HepG2 (cell line): ENCODE results near the gene RER1. TPM values are rescaled to one million over a fixed set of nuclear protein-coding genes. Genes with fewer than 3 reads are reported as not detected.

Source experiments
- ATAC-seq: fragments of 200-7000 bp; cut with Tn5 transposase; 3 replicates; pipeline ENCODE4 v1.9.1; 2020; ENCODE audit warnings: mild to moderate bottlenecking, moderate library complexity
- BruUV-seq: library from RNA; stranded (reverse); fragments of 400-500 nt; replicated peaks from 2 replicates; lab custom pipeline; 2021; lab: Mats Ljungman, UMichigan
- CTCF ChIA-PET: fragments of 300-600 bp; formaldehyde crosslinking; extraction: SDS; loops from one replicate; lab custom pipeline; 2021; ENCODE audit warnings: low total read pairs, inconsistent platforms, low intra/inter-chr PET ratio; lab: Yijun Ruan, JAX
- POLR2A ChIA-PET: fragments of 350-600 bp; sonication (Branson Sonifier 250); formaldehyde crosslinking; loops from one replicate; lab custom pipeline; 2020; ENCODE audit warnings: antibody characterized with exemption, inconsistent platforms; lab: Yijun Ruan, JAX
- DNase-seq: peaks from one replicate; pipeline ENCODE4 v3.0.0-alpha.2; 2015; ENCODE audit warnings: low spot score
- FAIRE-seq: peaks from 3 replicates; lab custom pipeline; 2011; peaks lifted over from hg19 to GRCh38; lab: Jason Lieb, UNC
- H2AFZ ChIP-seq: one replicate; pipeline ENCODE4 v1.6.1; 2011; ENCODE audit warnings: low read length, inconsistent platforms
- H3K27ac ChIP-seq: fragments of 300-600 bp; 3 replicates; pipeline ENCODE4 v1.8.0; 2011; ENCODE audit warnings: mixed run types, mild to moderate bottlenecking, mixed read lengths, low read length, inconsistent platforms; ENCODE audit not compliant: insufficient read depth; ENCODE audit errors: extremely low read length
- H3K27me3 ChIP-seq, 2 experiments: fragments of 200-600 bp in 1 of 2; 2 replicates in 1 of 2; 3 replicates in 1 of 2; pipeline versions ENCODE4 v1.6.0 to v1.8.0; 2011; ENCODE audit warnings: low read length in 2 of 2, mild to moderate bottlenecking in 2 of 2, moderate library complexity in 2 of 2, inconsistent platforms in 1 of 2; ENCODE audit not compliant: insufficient read depth in 2 of 2, control insufficient read depth in 1 of 2
- H3K36me3 ChIP-seq, 2 experiments: fragments of 200-600 bp in 1 of 2; replicated peaks in 1 of 2; 2 replicates in 1 of 2; 3 replicates in 1 of 2; pipeline versions ENCODE4 v1.5.1 to v1.8.0; 2011; ENCODE audit warnings: low read length in 2 of 2, inconsistent platforms in 1 of 2; ENCODE audit not compliant: insufficient read depth in 2 of 2, control insufficient read depth in 1 of 2
- H3K4me1 ChIP-seq: 2 replicates; pipeline ENCODE4 v1.5.1; 2012; ENCODE audit warnings: low read length, inconsistent platforms; ENCODE audit not compliant: insufficient read depth
- H3K4me2 ChIP-seq: 2 replicates; pipeline ENCODE4 v1.6.0; 2011; ENCODE audit warnings: low read depth, low read length, inconsistent platforms
- H3K4me3 ChIP-seq, 3 experiments: fragments of 200-600 bp in 1 of 3; sonication (generic), shearing (Covaris generic) in 1 of 3; replicated peaks in 1 of 3; 2 replicates each; pipeline ENCODE4 v1.5.1; 2011 to 2016; ENCODE audit warnings: low read length in 3 of 3, inconsistent platforms in 2 of 3, low read depth in 2 of 3, mild to moderate bottlenecking in 2 of 3, control low read depth in 1 of 3, mixed read lengths in 1 of 3; ENCODE audit not compliant: insufficient read depth in 1 of 3
- H3K79me2 ChIP-seq: one replicate; pipeline ENCODE4 v1.6.1; 2011; ENCODE audit warnings: low read length, inconsistent platforms; ENCODE audit not compliant: insufficient read depth
- H3K9ac ChIP-seq: 2 replicates; pipeline ENCODE4 v1.6.0; 2011; ENCODE audit warnings: mild to moderate bottlenecking, low read depth, low read length, inconsistent platforms; ENCODE audit not compliant: insufficient read depth
- H3K9me3 ChIP-seq: 2 replicates; pipeline ENCODE4 v1.5.1; 2012; ENCODE audit warnings: mild to moderate bottlenecking, low read length
- H4K20me1 ChIP-seq: 2 replicates; pipeline ENCODE4 v1.6.0; 2011; ENCODE audit warnings: inconsistent platforms, mild to moderate bottlenecking, low read length, moderate library complexity; ENCODE audit not compliant: insufficient read depth
- GATAD2A ChIP-seq: IDR thresholded peaks from 2 replicates; pipeline ENCODE4 v1.6.1; 2016
- IRX3 ChIP-seq: sonication (generic); formaldehyde crosslinking; IDR thresholded peaks from 2 replicates; pipeline ENCODE4 v1.8.1; 2023; ENCODE audit warnings: mild to moderate bottlenecking, low read depth, missing genetic modification reagents, borderline replicate concordance
- KDM1A ChIP-seq: IDR thresholded peaks from 2 replicates; pipeline ENCODE4 v1.6.1; 2016; ENCODE audit warnings: missing compliant biosample characterization
- KLF16 ChIP-seq, 2 experiments: sonication (generic) in 1 of 2; formaldehyde crosslinking in 1 of 2; IDR thresholded peaks; 2 replicates each; pipeline versions ENCODE4 v1.6.1 to v1.8.0; 2016 to 2023; ENCODE audit warnings: missing genetic modification reagents in 2 of 2, missing compliant biosample characterization in 1 of 2
- MEF2D ChIP-seq: sonication (generic); formaldehyde crosslinking; IDR thresholded peaks from 2 replicates; pipeline ENCODE4 v1.5.1; 2020; ENCODE audit warnings: mild to moderate bottlenecking, missing genetic modification reagents
- SP5 ChIP-seq: IDR thresholded peaks from 2 replicates; pipeline ENCODE4 v1.6.1; 2016; ENCODE audit warnings: low read depth, borderline replicate concordance
- TGIF2 ChIP-seq: IDR thresholded peaks from 2 replicates; pipeline ENCODE4 v1.6.1; 2016; ENCODE audit warnings: control low read depth, missing compliant biosample characterization
- ZBTB20 ChIP-seq: sonication (generic); formaldehyde crosslinking; IDR thresholded peaks from 2 replicates; pipeline ENCODE4 v1.8.1; 2023; ENCODE audit warnings: missing genetic modification reagents, low read depth, mild to moderate bottlenecking, borderline replicate concordance
- ZBTB44 ChIP-seq: sonication (generic); formaldehyde crosslinking; IDR thresholded peaks from 2 replicates; pipeline ENCODE4 v1.4.0; 2020; ENCODE audit warnings: missing genetic modification reagents
- ZNF10 ChIP-seq: sonication (generic); formaldehyde crosslinking; IDR thresholded peaks from 2 replicates; pipeline ENCODE4 v1.4.0; 2020; ENCODE audit warnings: mild to moderate bottlenecking, low read depth, missing genetic modification reagents, borderline replicate concordance
- ZNF234 ChIP-seq: sonication (generic); formaldehyde crosslinking; conservative IDR thresholded peaks from 2 replicates; pipeline ENCODE4 v1.5.1; 2020; ENCODE audit warnings: mild to moderate bottlenecking, missing genetic modification reagents
- ZNF343 ChIP-seq: sonication (generic); formaldehyde crosslinking; IDR thresholded peaks from 2 replicates; pipeline ENCODE4 v1.4.0; 2020; ENCODE audit warnings: mild to moderate bottlenecking, missing genetic modification reagents
- ZNF773 ChIP-seq: sonication (generic); formaldehyde crosslinking; IDR thresholded peaks from 2 replicates; pipeline ENCODE4 v1.4.0; 2020; ENCODE audit warnings: missing genetic modification reagents, borderline replicate concordance
- whole genome bisulfite sequencing: methylation state at CpG from one replicate; pipeline ENCODE4 v1.1.6; 2017; ENCODE audit warnings: low lambda C conversion rate; 5-methylcytosine and 5-hydroxymethylcytosine counted together
- in situ Hi-C: cut with HindIII; loops from 2 replicates; pipeline ENCODE4 v1.10.0; 2017; ENCODE audit warnings: low pct_unique_long_range_greater_than_20kb; ENCODE audit not compliant: extremely low pct_ligation_motif_present
- intact Hi-C: fragments of 100-400 bp; cut with micrococcal nuclease; formaldehyde crosslinking; loops from one replicate; pipeline ENCODE4 v1.10.0; 2022; ENCODE audit not compliant: unreplicated experiment
- polyA plus RNA-seq, 8 experiments: library from polyadenylated mRNA; depleted of rRNA in 3 of 8; stranded (reverse) in 7 of 8; unstranded in 1 of 8; fragments of >200 nt; fragmentation: Illumina TruSeq in 4 of 8; extraction: Trizol in 4 of 8; gene quantifications; 2 replicates each; pipeline versions ENCODE4 v1.2.1 to v1.2.3, GENCODE V29; 2011 to 2016; ENCODE audit warnings: low read depth in 4 of 8, missing spikeins in 1 of 8, mixed read lengths in 1 of 8; ENCODE audit not compliant: insufficient read depth in 1 of 8
- total RNA-seq, 5 experiments: library from RNA; depleted of rRNA; stranded (reverse); fragments of >200 nt; fragmentation: Illumina TruSeq; extraction: Trizol; gene quantifications; 2 replicates each; pipeline ENCODE4 v1.2.3, GENCODE V29; 2016; ENCODE audit warnings: low read depth in 1 of 5
- TF ChIP-seq, protein P1 (sequence below): sonication (generic); formaldehyde crosslinking; IDR thresholded peaks from 2 replicates; pipeline ENCODE4 v1.5.0; 2020; ENCODE audit warnings: mild to moderate bottlenecking, missing genetic modification reagents

The RER1 gene
- total and polyA plus RNA-seq, 2 of the 13 experiments (the other 11 are each of a cell fraction or from before 2014, with no cell fraction given): 128 to 164 TPM

GRCh38 chr1:2376931-2377672 lies 14.5 kb upstream of the RER1 start:
- POLR2A ChIA-PET: no interaction called here
- Histone ChIP-seq H3K36me3 (no peaks in the 10 kb centered on the region), H3K9me3 (no peaks in the 10 kb centered on the region), H2AFZ (no peak overlapping the region), H3K4me3 (no peak overlapping the region), H4K20me1 (no peaks in the 10 kb centered on the region), H3K79me2 (no peaks in the 10 kb centered on the region), H3K4me1 (peaks cover 5% of the 10 kb centered on the region; the same call in 1 of the 2 replicates), H3K4me2 (no peak overlapping the region), H3K27me3 (no peaks in the 10 kb centered on the region)
- BruUV-seq: no TSS peak
- ATAC-seq (no peak), DNase-seq (no peak)
- 80% methylated on average over 21 of the region's 25 CpGs for WGBS
- intact Hi-C loops: no loop called here
- TF ChIP-seq GATAD2A (CRISPR knock-in tag) (no peak), KLF16 (CRISPR knock-in tag; IDR thresholded peaks at IDR 0.05) (no peak), ZNF773 (no peak), MEF2D (CRISPR knock-in tag) (no peak), ZBTB44 (CRISPR knock-in tag) (no peak), KDM1A (CRISPR knock-in tag) (no peak), ZBTB20 (CRISPR knock-in tag) (no peak), SP5 (CRISPR knock-in tag) (no peak), IRX3 (CRISPR knock-in tag) (no peak), TGIF2 (CRISPR knock-in tag) (no peak), ZNF10 (no peak), ZNF234 (CRISPR knock-in tag) (no peak), ZNF343 (CRISPR knock-in tag) (no peak)
- TF ChIP-seq, protein P1, sequence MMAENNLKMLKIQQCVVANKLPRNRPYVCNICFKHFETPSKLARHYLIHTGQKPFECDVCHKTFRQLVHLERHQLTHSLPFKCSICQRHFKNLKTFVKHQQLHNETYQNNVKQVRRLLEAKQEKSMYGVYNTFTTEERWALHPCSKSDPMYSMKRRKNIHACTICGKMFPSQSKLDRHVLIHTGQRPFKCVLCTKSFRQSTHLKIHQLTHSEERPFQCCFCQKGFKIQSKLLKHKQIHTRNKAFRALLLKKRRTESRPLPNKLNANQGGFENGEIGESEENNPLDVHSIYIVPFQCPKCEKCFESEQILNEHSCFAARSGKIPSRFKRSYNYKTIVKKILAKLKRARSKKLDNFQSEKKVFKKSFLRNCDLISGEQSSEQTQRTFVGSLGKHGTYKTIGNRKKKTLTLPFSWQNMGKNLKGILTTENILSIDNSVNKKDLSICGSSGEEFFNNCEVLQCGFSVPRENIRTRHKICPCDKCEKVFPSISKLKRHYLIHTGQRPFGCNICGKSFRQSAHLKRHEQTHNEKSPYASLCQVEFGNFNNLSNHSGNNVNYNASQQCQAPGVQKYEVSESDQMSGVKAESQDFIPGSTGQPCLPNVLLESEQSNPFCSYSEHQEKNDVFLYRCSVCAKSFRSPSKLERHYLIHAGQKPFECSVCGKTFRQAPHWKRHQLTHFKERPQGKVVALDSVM (CRISPR knock-in tag): no peak
- TF ChIP-seq, all 625 proteins: peak for 0
- CTCF ChIA-PET: no interaction called here
- in situ Hi-C loops: no loop called here
- Histone ChIP-seq H3K27ac (no peak overlapping the region), H3K9ac (no peak overlapping the region)
- FAIRE-seq: no peak
